Iris pigment epithelial cell (primary cell): ENCODE data around the gene IRX6.

Experiments
- DNase-seq: peaks from one replicate; pipeline ENCODE4 v3.0.0-alpha.2; 2011; ENCODE audit warnings: low read depth

The IRX6 gene

DNA sequence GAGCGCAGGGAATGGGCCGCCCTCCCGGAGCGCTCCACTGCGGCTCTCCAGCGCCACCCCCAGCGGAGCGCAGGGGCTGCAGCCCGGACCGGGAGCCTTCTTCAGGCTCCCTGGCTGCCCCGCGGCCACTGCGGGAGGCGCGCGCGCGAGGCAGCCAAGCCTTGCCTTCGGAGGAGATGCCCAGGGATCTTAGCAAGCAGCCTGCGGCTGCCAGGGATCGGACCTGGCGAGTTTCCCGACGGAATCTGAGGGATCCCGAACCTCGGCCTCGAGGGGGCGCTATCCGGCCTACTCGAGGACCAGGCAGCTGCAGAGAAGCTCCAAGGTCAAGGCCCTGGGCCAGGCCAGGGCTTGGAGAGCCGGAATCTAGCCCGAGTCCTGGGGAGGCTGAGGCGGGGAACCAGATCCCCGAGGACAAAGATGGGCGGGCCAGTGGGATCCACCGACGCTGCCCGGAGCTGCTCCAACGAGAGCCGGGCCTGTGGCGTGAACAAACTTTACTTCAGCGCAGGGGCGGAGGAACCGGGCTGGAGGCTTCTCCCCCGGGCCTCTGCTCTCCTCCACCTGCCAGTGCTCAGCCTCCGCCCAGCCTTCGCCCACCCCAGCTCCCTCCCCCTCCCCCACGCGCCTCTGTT, at the start of gene IRX6:
Gene IRX6 (plus strand): TSS at position 567 of the 635 bp plus-strand sequence. CDS start 889 bp downstream, outside the sequence.
- DNase-seq: no peak

DNA sequence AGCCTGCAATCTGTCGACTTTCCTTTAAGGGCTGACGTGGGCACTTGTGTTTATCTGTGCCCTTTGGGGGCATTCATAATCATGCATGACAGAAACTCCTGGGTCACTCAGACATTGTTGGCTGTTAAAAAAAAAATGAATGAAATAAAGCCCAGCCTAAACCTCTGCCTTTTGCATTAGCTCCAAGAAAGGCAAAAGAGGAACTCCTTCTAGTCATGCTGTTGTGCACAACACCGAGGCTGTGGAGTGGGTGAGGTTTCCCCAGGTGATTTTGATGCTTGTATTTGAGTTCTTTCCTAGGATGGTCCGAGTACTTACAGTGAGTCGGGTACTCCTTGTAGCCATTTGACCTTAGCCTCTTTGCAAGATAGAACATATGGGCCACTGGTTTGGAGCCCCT, 49.6 kb upstream of the IRX6 start:
- no peak for DNase-seq

DNA sequence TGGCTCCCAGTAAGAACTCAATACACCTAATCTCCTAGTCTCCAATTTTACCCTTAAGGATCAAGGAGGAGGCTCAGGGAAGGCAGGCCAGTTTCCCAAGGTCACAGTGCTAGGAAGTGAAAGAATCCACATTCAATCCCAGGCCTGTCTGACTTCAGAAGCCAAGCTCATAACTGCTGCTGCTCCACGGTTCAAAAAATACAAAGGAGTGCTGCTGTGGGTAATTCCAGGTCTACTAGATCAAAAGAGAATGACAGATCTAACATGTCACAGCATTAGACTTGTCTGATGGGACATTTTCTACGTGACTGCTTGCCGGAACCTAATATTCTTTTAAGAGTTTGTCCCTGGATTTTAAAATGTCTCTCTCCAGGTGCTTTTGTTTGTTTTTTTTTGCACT, 48.8 kb upstream of the IRX6 start:
- DNase-seq: no peak

DNA sequence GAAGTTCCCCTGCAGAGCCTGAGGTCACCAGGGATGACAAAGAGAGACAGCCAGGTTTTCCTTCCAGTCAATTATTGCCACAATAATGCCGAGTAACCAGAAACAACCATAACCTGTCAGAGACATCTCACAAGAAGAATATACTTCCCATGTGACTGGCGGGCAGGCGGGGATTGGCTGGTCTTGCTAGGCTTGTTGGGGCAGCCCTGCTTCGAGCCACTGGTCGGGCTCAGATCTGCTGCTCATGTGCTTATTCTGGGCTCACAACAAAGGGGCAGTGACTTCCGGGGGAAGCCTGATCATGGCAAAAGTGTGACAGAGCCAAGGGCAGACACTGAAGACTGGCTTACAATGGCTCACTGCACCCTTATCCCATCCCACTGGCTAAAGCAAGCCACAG, 48.1 kb upstream of the IRX6 start:
- DNase-seq: no peak

DNA sequence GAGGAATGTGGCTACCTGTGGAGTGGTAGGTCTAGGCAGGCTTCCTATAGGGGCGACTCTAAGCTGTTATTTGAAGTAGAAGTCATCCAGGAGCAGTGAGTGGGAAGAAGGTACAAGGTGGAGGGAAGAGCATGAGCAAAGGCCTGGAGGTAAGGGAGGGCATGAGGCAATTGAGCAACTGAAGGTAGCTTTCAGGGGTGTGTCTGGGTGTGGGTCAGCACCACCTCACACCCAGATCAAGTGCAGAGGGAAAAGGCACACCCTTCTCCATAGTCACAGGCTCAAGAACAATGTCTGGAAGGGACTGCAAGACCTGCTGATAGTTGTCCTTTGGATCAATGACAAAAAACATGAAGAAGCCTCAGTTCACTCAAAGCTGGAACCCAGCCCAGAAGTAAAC, 46.5 kb upstream of the IRX6 start:
- DNase-seq: no peak

DNA sequence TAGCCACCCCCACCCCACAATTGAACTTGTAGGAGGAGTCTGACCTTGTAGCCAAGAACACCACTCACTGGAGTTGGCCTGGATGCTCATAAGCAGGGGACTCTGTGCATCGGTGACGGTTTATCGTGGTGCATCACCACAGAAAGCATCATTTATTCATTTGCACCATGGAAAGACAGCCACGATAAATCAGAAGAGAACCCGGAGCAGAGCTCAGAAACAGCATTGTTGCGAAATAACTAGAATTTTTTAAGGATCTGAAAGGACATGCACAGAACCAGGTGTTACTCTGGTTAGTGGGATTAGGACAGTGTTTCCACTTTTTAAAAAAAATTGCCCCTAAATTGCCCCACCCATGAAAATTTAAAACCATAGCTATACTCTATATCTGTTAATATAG, 44.4 kb upstream of the IRX6 start:
- no peak for DNase-seq

DNA sequence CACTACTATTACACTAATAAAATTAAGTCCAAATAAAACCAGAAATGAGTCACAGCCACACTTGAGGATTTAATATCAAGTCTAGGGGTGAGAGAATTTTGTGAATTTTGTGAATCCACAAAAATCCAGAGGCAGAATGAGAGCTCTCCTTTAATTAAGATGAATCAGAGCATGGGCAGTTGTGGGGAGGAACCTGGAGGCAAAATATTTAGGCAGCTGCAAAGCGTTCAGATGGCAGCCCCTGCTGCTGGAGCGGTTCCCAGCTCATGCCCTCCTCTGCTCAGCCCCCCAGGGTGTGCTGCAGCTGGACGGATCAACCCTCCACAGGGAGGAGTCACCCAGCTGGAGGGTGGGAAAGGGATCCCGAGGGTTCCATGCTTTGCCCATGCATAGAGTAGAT, 43.4 kb upstream of the IRX6 start:
- DNase-seq: no peak

DNA sequence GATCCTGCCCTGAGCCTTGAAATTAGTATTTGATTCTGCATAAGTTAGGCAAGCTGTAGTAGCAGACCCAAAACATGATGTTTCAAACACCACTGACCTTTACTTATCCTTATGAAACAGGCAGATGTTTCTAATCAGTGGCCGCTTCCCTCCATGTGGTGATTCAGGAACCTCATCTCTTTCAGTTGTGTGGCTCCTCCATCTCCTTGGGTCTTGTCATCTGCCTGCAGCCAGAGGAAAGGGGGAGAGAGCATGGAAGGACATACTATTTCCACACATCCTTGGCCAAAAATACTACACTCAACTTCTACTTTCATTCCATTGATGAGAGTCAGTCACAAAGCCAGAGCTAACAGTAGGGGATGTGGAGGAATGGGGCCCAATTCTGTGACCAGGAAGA, 41.6 kb upstream of the IRX6 start:
- DNase-seq: no peak

DNA sequence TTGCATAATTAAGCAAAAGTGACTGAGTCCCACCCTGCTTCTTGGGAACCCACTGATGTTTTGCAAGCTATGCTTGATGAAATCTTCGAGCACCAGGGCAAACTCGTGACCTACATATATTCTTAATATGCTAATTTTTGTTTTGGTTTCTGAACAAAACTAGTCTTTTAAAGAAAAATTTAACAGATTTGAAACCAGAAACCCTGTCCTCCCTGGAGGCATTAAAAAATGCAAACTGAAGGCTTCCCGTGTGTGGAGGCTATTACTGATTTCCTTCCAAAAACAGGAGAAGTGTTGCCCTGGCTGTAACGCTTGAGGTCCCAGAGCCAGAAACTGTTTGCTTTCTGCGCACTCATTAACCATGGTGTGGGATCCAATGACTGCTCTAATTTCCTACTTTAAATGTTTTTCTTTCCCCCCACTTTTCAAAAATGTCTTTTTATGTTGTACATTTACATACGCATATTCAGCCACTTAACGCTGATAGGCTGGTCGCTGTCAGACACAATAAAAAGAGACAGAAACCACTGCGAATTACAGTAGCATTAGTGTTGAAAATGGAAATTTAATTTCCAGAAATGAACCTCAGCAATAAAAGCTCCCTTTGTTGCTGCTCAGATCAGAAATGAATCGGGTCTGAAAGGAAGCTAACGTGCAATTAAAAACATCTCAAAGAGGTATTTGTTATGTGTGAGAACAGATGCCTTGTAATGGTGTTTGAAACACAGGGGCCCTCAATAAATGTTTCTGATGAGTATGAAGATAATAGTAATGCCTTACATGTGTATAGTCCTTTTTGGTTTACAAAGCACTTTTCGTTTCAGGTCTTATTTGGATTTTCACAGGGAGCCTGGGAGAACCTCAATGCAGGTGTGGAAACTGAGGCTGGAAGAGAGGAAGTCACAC, 39.9 kb upstream of the IRX6 start:
- DNase-seq: no peak

DNA sequence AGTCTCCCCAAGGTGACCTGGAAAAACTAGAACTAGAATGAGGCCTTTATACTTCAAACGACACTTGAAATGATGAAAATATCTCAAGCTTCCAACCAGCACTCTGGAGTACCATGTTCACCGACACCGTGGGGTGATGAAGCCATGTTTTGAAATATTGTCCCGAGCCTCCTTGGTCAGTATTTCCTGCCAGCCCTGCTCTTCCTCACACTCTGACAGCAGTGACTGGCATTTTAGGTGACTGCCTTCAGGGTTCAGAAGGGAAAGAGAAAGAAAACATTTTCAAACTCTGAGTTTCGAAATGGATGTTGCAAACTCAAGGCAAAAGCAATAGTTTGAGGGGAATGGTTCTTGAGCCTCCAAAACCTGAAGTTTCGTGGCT, 39.3 kb upstream of the IRX6 start:
- no peak for DNase-seq

DNA sequence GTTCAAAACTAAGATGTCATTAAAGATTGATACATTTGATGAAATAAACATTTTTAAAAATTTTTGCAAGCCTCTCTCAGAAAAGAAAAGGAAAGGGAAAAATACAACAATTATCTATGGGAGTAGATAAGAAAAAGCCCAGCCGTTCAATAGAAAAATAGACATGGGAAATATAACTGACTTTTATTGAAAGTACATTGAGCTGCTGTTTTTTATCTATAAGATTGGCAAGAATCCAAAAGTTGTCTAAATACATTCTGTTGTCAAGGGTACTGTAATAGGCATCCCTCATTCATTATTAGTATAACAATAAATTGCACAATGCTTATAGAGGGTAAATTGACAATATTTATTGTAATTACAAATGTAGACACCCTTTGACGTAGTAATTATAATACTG, 38.4 kb upstream of the IRX6 start:
- no peak for DNase-seq

DNA sequence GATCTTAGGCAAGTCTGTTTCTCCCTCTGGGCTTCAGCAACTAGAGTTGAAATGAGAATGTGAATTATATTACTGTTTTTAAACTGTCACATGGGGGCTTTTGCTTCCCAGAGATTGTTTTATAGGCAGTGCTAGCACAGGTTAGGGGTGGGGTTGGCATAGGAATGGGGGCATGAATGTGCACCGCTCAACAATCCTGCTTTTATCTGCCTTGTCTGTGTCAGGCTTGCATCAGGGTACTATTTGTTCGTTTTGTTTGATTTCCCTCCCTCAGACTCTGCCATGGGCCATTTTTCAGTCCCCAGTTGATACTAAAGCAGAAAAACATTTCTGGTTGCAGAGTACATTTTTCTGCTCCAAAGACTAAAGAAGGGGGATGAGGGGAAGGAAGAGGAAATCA, 34.6 kb upstream of the IRX6 start:
- no peak for DNase-seq

DNA sequence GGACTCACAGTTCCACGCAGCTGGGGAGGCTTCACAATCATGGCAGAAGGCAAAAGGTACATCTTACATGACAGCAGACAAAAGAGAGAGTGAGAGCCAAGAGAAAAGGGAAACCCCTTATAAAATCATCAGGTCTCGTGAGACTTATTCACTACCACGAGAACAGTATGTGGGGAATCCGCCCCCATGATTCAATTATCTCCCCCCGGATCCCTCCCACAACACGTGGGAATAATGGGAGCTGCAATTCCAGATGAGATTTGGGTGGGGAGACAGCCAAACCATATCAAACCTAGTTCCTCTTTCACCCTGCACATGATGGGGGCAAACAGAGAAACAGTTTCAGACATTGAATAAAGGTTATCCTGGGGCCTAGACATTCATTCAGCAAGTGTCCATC, 32.2 kb upstream of the IRX6 start:
- no peak for DNase-seq

DNA sequence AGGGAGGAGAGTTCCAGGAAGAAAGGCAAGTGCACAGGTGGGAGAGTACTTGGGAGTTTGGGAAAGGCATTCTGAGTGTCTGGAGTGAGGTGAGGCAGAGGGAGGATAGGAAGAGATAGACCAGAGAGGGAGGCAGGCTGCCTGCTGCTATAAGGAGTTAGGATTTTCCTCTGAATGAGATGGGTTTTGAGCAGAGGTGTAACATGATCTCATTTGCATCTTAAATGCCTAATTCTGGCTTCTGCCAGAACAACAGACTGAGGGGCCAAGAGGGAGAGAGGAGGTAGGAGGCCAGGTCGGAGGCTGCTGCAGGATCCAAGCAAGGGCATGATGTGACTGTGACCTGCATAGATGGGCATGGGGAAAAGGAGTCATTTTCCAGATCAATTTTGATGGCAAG, 31.5 kb upstream of the IRX6 start:
- no peak for DNase-seq

DNA sequence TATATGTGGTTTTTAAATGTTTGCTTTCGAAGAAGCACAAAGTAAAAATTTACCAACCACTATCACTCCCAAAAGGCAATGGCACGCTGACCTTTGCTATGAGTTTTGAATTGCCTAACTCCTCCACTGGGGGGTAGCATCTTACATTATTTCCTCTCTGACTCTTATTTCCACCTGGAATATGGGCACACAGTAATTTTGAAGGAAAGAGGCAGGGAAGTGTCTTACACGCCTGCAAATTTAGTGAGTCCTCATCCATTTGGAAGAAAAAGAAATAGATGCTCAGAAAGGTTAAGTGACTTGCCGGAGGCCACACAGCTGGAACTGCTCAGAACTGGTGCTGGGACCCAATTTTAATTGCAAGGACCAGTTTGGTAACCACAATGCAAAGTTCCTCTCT, 29.9 kb upstream of the IRX6 start:
- DNase-seq: no peak

DNA sequence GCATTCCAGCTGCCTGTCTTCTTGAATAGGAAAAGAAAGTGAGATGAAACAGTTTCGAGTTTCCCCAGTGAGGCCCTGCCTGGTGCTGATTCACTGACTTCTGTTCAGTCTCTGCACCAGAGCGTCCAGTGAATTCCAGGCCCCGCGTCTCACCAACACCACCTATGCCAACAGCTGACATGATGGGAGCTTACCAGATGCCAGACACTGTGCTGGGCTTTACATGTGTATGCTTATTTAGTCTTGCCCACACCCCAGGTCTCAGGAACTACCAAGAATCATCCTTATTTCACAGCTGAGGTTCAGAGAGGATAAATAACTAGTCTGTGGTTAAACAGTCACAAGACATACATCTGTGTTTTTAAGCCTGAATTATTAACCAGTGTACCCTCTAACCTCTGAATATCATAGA, 29.1 kb upstream of the IRX6 start:
- DNase-seq: no peak

DNA sequence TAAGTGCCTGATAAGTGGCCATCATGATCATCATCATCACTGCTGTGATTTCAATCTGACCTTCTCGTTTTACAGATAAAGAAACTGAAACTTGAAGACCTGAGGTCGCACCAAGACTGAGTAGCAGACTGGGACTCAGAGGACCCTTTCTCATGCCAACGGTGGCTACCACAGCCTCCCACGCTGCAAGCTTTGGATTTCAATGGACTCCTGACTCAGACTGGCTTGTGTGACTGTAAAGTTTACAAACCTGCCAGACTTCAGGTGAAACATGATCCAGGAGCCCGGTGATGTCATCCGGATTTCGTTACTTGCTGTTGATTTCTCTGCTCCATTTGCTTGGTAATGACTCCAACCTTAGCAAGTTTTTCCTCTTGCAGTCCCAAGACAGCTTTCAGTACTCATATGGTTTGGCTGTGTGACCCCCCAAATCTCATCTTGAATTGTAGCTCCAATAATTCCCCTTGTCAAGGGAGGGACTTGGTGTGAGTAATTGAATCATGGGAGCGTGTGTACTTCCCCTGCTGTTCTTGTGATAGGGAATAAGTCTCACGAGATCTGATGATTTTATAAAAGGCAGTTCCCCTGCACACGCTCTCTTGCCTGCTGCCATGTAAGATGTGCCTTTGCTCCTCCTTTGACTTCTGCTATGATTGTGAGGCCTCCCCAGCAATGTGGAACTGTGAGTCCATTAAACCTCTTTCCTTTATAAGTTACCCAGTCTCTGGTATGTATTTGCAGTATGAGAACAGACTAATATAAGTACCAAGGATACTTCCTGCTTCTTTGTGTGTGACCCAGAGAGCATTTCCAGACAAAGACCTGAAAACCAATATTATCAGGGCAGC, 26.7 kb upstream of the IRX6 start:
- no peak for DNase-seq

DNA sequence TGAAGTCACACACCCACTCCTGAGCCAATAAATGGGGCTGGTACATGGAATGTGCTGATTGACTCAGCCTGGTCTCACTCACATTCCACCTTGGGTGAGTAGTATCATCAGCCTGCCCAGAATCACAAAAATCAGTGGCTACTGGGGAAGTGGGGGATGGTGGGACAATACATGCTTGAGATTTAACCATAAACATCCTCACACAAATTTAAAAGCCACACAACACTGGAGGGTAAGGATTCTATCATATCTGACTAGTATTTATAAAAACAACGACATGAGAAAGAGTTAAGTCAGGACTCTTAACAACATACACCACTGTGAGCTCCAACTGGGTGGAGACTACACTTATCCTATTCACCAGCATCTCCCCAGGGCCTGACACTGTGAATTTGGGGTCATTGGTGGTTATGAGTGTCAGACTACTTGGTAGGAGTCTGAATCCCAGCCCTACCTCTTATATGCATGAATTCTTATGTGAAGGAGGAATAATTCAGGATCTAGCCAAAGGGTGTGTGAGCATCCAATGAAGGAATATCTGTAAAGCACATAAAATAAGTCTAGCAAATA, 26.0 kb upstream of the IRX6 start:
- DNase-seq: peak; percentile 0

DNA sequence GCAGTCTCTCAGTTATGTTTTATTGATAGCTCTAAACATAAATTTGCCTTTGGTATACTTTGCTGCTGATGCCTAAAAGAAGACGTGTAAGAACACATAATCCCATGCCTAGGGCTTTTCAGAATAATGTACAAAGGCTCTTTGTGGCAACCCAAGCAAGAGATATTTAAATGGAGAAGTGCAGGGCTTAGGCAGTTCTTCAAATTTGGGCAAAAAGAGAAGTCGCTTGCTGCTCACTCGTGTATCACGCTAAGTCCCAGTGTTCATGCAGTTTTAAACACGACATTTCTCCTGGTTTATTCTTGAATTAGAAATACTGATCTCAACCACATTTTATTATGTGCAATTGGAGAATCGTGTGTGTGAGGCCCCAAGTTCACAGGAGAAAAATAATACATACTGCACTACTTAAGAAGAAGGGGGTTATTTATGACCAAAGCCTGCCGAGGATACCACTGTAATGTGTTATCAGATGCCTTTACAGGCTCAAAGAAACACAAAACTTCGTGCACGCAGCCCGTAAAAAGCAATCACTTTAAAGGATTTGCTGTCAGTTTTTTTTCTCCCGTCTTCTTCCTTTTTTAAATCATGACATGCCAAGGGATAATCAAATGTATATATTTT, 22.5 kb upstream of the IRX6 start:
- no peak for DNase-seq

DNA sequence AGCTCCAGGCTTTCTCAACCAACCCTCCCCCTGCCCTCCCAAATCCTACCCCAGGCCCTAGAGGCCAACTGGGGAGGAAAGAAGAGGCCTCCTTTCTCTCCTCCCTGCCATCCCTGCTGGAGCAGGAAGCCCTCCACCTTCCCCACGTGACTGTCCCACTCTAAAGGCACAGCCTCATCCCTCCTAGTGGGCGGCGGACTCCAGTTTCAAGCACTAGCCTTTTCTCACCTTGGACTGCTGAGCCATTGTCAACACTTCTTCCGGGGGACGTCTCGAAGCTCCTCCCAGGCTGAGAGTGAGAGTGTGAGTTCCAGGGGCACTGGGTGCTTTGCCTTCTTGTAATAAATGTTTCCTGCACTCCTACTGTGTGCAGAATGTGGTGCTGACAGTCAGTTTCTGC, 21.4 kb upstream of the IRX6 start:
- no peak for DNase-seq

DNA sequence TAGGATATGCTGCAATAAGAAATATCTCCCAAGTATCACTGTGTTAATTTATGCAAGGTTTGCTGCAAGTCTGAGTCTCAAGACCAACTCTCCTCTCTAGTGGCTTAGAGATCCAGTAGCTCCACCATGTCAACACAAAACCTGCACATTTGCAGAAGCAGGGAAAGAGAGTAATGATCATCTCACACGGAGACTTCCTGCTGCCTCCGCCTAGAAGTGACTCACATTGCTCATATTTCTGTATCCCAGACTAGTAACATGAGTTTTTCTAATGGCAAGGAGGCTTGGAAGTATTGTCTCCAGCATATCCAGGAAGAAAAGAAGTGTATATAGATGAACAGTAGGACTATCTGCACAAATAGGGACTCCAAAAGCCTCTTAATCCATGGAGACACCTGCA, 15.0 kb upstream of the IRX6 start:
- DNase-seq: no peak

DNA sequence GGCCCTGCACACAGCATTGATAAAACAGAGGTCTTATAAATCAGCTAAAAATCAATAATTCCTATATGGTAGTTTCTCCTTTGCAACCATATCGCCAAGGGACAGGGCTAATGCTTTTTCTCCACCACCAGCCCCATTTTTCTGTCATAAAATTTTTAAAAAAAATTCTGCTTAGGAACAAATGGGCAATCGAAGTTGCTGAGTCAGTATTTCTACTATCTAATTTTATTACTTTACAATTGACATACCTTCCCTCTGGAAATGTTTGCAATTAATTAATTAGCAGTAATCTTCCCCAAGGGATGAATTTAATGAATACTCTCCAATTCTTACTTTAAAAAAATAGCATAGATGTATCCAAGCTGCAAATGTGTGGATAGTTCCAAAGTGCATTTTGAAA, 1.7 kb upstream of the IRX6 start:
- DNase-seq: no peak
